Transverse colon (tissue), 4 donors: ENCODE results near the gene SLC27A1.

Source experiments
- CTCF ChIP-seq, 5 experiments: fragments of 200-600 bp in 3 of 5; fragments of 450-650 bp in 2 of 5; sonication (generic) in 3 of 5; IDR thresholded peaks; 1 replicate in 2 of 5; 2 replicates in 3 of 5; pipeline ENCODE4 v1.5.1; 2016 to 2017; ENCODE audit warnings: antibody characterized with exemption in 5 of 5, inconsistent platforms in 3 of 5, mild to moderate bottlenecking in 2 of 5, moderate library complexity in 1 of 5
- EP300 ChIP-seq: sonication (generic); formaldehyde crosslinking; IDR thresholded peaks from one replicate; pipeline ENCODE4 v1.6.1; 2017; ENCODE audit warnings: antibody characterized with exemption, low read depth
- POLR2A ChIP-seq: fragments of 450-650 bp; IDR thresholded peaks from one replicate; pipeline ENCODE4 v1.6.1; 2016; ENCODE audit warnings: antibody characterized with exemption, mild to moderate bottlenecking, moderate library complexity
- POLR2AphosphoS5 ChIP-seq, 3 donors: sonication (generic); formaldehyde crosslinking; IDR thresholded peaks; one replicate each; pipeline ENCODE4 v1.6.1; 2016; ENCODE audit warnings: antibody characterized with exemption in 3 of 3

GRCh38 chr19:17496337-17496997, 26.1 kb downstream of the SLC27A1 start:
- TF ChIP-seq CTCF (IDR thresholded peaks at IDR 0.05) (peak; percentile 91 to 95 (median 92)), POLR2AphosphoS5 (IDR thresholded peaks at IDR 0.05) (no peak), POLR2A (no peak), EP300 (no peak)
